NCI-H2029 treated with DMSO at 0.1 percent for 48 hours (cell line): Measurements from ENCODE around the gene AKAP9.
"Not testable (repeated sequence)": the region's sequence is repeated elsewhere in the genome, so short reads cannot be mapped to it uniquely, and the experiment has no call there.

Experiments
- DNase-seq: peaks from one replicate; lab custom pipeline; 2025; lab: John Stamatoyannopoulos, UW

AKAP9 gene

DNA sequence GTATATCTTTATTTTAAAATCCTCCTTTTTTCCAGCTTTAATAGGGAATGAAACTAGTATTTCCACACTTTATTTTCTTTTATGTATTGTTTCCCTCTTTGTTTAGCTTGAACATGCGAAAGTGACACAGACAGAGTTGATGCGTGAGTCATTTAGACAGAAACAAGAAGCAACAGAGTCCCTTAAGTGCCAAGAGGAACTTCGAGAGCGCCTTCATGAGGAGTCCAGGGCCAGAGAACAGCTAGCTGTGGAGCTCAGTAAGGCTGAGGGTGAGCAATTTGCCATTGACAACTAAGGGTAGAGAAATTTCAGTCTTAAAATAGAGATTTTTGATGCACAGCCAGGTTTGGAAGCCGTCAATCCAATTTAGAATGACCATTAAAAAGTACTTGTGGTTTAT, 120.5 kb downstream of the AKAP9 start:
- DNase-seq, result no peak

DNA sequence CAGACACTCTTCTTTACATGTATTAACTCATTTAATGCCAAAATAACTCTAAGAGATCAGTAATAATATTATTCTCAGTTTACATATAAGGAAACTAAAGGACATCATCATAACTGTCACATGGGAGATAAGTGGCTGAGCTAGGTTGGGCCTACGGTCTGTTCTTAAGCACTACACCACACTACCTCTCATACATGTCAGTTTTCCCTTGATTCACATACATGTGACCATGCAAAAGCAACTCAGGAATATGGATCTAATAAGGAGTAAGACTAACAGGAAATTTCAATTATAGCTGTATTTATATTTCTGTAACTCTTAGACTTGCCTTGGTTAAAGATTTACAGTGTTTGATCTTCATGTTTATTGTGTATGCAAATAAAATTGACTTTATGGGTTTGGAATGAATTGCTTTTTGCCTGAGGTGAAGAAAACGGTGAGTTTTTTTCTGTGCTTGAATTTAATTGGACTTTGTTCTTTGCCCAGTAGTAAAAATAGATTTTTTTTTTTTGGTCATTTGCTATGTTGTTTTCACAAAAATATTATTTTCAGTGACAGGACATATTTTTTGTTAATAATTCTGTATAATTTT, 123.9 kb downstream of the AKAP9 start:
- no peak for DNase-seq

DNA sequence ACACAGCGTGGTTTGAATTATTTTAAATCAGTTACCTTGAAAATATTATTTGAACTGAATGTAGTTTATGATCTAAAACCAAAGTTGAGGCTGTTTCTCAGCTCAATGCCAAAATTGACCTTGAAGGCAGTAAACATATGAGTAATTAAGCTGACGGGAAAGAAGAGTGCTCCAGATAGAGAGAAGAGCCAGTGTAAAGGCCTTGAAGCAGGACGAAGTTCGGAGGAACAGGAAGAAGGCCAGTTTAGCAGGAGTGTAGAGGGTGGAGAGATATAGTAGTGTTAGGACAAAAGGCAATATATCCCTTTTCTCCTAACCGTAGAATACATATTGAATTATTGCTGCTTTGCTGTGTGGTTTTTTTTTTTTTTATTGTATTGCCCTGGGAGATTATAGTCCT, 130.4 kb downstream of the AKAP9 start:
- DNase-seq, result no peak

DNA sequence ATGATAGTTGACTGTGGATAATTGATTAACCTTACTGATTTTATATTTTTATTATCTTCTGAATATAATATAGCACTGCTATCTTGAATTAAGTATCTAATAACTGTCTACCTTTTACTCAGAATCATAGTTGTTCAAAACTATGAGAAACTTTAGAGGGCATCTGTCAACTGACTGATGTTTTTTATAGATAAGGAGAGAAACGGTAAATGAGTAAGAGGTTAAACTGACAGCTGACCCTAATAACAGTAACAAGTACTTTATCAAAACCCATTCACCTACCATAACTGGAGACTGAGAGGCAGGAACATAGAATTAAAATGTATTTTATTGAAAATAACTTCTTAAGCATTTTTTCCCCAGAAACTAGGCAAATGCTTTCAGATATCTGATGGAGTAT, 131.5 kb downstream of the AKAP9 start:
- DNase-seq, result no peak

DNA sequence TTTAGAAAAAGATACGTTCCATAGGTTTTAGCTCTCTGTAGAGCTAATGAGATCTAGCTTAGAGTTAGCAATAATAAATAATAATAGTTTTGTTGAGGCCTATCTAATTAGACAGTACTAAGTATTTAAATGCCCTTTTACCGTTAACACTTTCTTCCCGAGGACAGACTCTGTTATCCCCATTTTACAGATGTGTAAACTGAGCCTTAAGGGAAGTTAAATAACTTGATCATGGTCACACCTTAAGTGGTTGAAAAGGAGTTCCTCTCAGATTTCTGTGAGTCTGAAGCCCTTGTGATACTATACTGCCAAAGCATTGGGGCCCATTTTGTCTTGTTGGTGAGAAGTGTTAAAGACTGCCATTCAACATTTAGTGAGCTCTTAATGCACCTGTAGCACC, 132.0 kb downstream of the AKAP9 start:
- no peak for DNase-seq

DNA sequence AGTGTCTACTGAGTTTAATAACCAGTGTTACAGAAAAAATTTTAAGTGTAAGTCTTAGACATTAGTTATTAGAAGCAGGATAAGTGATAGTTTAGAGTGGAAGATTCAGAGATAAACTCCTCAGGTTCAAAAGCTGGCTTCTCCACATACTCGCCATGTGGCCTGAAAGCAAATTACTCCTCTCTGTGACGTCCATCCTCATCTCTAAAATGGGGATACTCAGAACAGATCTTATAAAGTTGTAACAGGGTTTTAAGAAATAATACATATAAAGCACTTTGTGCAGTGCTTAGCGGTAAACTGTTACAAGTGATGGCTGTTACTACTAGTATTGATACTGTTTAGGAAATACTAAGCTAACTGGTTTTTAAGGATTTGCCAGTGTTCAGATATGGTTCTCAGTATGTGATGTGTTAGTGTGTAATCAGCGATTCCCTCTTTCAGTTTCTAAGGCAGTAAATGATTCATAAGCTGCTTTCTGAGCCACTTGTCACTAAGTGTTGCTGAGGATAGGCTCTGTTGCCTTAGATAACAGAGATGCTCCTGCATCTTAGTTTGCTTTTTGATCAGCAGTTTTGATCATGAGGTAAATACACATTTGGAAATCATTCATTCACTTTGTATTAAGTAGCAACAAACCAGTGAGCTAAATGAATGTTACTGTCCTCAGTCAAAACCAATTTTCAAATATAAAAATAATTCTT, 134.9 kb downstream of the AKAP9 start:
- no peak for DNase-seq

DNA sequence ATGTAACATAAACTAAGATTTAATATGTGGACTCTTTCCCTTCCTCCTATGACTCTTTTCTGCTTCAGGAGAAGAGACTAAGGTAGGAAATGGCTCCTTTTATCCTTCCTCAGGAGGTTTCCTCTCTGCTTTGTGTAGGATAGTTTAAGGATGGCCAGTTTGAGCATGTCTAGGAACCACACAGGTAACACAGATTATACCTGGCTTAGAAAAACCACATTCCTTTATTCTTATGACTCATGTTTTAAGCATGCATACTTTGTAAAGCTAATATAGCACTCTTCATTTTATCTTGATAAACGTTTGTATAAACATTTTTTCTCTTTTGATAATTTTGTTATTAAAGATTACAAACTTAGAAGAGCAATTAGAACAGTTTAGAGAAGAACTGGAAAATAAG, 135.8 kb downstream of the AKAP9 start:
- no peak for DNase-seq

DNA sequence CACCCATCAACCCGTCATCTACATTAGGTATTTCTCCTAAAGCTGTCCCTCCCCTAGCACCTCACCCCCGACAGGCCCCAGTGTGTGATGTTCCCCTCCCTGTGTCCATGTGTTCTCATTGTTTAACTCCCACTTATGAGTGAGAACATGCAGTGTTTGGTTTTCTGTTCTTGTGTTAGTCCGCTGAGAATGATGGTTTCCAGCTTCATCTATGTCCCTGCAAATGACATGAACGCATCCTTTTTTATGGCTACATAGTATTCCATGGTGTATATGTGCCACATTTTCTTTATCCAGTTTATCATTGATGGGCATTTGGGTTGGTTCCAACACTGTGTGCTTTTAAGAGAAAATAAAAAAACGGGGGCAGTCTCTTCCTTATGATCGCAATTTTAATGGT, 143.3 kb downstream of the AKAP9 start:
- not testable (repeated sequence) for DNase-seq

DNA sequence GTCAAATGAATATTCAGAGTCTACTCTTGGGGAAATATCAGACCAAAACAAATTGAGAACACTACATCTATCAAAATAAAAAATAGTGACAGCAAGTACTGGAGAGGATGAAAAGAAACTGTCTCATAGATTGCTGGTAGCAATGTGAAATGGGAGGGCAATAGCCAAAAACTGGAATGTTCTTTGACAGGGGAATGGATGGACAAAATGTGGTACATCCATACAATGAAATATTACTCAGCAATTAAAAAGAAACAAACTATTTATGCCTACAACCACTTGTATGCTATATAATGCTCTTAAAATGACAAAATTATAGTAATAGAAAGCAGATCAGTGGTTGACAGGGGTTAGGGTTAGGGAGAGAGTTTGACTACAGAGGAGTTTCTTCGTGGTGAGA, 147.6 kb downstream of the AKAP9 start:
- no peak for DNase-seq

DNA sequence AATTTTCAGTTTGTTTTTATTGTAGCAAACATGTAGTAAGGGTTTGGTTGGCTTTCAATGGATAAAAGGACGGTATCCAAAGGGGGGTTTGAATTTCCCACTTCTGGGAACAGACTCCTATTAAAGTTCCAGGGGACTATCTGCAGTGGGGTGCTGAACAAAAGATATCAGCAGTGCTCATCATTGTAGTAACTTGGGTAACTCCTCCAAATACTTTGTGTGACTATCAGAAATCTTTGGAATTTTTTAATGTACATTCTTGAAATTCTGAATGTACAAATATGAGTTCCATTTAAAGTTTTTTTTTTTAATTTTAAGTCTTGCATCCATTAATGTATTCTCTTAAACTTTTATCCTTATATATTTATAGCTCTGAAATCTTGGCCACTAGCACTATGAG, 151.5 kb downstream of the AKAP9 start:
- DNase-seq, result no peak

DNA sequence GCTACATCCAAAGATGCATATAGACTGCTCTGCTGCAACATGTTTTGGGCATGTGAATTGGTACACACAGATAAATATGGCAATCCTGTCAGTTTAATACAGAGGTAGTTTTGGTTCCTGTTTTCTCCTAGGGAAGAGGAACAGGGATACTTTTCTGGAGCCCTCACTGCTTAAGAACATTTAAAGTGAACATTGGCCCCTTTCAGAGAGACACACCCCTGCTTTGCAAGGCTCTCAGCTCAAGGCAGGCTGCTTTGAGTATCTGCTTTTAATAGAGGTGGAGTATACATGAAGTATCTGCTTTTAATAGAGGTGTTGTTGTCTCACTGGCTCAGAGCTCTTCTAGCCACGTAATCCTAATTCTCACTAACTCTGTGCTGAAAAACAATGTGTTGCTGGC, 154.7 kb downstream of the AKAP9 start:
- no peak for DNase-seq

DNA sequence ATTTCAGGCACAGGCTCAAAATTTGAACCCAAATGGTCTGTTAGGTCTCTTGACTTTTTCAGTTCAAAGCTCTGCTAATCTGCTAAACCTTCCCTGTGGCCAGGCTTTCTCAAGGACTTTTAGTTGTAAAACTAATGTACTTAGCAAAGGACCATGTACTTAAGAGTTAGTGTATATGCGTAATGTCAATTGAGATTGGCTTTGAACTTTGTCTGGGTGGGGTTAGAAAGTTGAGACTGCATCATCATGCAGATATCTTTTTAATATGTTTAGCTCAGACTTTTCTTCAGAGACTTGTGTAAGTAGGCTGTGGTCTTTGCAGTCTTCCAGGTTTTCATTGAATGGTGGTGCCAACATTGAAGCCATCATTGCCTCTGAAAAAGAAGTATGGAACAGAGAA, 159.9 kb downstream of the AKAP9 start:
- no peak for DNase-seq

DNA sequence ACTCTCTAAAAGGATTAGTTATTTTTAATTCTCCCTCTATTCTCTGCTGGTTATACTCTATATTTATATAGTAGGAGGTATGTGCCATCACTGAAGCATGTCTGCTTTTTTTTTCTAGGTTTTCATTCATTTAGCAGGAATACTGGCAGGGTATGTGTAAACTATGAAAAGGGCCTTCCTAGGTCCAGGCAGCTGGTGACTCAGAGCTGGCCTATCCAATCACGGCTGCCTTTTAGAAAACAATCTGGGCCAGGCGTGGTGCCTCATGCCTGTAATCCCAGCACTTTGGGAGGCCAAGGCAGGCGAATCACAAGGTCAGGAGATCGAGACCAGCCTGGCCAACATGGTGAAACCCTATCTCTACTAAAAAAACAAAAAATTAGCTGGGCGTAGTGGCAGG, 162.2 kb downstream of the AKAP9 start:
- not testable (repeated sequence) for DNase-seq

DNA sequence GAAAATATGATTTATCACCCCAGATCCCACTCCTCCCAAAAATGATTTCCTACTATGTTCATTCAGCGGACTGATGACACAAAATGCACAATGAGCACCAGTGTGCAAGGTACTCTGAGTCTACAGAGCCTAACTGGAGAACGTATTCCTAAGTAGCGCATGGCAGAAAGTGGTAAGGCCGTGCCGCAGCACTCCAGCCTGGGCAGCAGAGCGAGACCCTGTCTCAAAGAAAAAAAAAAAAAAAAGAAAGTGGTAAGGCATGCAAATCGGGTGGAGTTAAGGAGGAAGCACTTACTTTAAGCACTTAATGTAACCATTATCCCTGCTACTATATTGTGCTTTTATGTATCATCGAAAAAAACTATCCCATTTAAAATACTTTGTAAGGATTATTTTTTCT, 168.2 kb downstream of the AKAP9 start:
- DNase-seq, result no peak

DNA sequence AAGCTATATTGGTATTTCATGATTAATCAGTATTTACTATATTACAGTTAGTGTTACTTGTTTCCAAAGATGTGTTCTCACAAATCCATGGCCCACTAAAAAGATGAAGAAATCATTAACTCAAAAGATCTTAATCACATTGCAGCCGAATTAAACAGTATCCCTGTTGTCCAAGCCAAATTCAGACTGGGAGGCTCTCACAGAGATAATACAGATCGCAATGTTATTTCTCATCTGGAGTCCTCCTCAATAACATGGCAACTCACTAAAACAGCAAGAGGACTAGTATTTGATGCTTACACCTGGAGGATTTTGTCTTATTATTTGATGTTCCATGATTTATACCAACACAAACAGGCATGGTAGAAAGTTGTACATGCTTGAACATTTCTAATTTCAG, 170.2 kb downstream of the AKAP9 start:
- no peak for DNase-seq

DNA sequence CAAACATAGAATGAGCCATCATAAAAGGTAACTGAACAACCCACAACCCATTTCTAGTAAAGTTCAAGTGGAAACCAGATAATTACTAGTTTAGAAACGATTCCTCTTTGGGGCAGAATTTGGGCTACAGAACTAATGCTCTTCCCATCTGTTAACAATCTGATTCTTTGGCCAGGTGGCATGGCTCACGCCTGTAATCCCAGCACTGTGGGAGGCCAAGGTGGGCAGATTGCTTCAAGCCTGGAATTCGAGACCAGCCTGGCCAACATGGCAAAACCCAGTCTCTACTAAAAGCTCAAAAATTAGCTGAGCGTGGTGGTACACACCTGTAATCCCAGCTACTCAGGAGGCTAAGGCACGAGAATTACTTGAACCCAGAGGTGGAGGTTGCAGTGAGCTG, 175.2 kb downstream of the AKAP9 start:
- DNase-seq, result no peak

DNA sequence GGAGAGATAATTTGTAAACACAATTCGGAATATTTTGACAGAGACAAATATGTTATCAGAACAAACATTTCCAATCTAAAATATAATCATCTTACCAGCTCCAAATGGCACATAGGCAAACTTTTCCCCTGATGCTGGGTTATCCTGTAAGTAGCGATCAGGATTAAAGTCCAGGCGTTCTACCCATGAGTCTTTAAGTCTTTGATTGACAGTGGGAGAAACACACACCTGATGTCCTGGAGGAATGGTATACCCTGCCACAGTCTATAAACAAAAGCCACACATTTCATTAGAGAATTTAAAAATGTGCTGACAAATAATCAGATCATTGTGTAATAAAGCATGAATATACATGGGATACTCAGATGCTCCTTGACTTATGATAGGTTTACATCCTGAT, 176.3 kb downstream of the AKAP9 start:
- DNase-seq, result no peak

DNA sequence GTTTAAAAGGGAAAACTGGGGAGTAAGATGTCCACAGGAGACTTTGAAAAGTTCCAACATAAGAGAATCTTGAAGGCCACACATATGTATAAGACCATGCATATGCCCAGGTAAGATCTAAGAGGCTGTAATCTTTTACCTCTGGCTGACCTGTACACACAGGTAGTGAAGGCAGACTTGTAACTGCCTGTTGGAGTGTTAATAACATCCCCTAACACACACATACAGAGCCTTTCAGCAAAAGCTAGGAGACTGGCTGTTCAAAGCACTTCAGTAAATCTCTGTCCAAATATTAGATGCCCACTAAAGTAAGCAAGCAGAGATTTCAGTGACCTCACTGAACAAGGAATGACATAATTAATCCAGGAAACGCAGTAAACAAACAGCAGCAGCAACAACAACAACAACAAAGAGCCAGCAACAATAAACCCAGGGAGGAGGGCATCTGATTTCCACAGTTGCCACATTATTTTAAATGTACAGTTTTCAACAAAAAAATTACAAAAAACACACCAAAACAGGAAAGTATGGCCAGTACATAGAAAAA, 178.6 kb downstream of the AKAP9 start:
- peak; percentile 40 for DNase-seq

DNA sequence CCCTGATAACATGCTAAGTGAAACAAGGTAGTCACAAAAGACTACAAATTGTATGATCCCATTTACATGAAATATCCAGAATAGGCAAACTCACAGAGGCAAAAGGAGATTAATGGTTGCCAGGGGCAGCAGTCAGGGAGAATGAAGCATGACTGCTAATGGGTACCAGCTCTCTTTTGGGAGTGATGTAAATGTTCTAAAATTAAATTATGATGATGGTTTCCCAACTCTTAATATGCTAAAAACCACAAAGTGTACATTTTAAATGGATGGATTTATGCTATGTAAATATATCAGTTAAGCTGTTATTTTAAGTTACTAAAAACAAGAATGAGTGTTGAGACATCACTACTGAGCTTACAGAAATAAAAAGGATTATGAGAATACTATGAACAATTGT, 181.0 kb downstream of the AKAP9 start:
- DNase-seq, result no peak

DNA sequence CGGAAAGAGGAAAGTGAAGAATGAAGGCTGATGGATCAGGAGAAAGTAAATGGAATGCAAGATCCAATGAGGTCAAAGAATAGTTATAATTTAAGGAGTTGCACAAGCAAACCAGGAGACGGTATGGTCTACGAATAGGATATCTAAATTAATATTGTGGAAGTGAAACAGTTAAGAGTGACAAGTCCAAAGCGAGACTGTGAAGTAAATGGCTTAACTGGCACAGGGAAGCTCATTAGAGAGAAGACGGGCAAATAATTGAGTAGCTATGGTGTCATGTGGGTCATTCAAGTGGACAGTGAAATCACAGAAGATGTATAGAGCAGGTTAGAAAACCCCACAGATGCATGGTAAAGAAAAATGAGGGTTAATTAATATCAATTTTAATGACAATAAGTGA, 190.4 kb downstream of the AKAP9 start:
- DNase-seq, result no peak

DNA sequence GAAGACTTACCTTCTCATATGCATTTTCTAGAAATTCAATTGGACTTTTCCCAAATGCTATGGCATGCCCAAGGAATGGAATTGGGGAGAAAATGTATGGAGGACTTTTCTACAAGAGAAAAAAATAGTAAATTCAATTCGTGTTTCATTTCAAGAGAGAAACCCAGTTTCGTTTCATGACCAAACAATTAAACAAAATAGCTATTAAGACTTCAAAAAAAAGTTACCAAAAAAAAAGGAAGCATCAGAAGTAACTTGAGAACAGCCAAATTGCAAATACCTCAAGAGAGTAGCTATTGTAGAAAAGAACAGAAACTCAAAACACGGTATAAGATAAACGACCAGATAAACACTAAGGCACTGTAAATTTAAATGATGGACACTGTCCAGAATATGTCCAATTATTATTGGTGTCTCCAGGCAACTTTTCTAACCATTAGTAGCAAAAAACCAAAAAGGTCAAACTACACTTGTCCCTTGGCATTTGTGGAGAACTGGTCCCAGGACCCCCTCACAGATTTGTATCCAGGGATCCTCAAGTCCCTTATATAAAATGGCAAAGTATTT, 191.2 kb downstream of the AKAP9 start:
- DNase-seq, result no peak

DNA sequence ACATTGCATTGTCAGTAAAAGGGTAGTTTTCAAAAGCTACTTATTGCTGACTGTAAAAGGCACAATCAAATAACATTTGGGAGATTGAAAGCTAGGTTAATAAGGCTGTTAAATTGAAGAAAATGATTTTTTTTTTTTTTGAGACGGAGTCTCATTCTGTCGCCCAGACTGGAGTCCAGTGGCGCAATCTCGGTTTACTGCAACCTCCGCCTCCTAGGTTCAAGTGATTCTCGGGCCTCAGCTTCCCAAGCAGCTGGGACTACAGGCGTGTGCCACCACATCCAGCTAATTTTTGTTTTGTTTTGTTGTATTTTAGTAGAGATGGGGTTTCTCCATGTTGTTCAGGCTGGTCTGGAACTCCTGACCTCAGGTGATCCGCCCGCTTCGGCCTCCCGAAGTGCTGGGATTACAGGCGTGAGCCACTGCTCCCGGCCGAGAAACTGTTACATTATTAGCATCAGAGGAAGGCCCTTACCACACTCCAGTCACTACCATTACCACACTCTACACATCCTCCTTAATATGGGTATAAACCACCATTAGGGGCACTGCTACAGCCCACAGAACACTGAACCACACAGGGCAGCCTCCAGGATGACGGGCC, 192.6 kb downstream of the AKAP9 start:
- DNase-seq, result no peak

DNA sequence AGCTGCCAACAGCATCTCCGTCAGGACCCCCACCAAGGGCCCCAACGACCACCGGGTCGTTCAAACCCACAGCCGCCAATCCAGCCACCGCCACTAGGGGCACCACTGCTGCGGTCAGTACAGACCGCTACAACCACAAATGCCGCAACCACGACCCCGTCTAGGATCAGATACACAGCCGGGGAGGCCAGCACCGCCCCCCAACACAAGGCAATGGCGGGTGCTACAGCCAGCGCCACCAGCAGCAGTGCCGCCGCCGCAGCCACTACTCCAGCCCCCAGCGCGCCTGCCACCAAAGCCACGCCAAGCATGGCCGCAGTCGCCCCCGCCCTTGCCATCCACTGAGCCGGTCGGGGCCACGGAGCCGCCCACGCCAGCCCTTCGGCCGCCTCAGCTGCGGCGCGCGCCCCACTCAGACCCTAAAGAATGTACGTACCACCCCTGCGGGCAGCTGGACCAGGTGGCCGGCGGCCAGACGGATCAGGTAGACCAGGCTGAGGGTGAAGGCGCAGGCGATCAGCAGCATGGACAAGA, 193.1 kb downstream of the AKAP9 start:
- DNase-seq, result peak; percentile 58
